GM12873 (cell line): ENCODE measurements around the gene SNX9.

Experiments
- CTCF ChIP-seq: IDR thresholded peaks from 2 replicates; pipeline ENCODE4 v1.5.1; 2012; ENCODE audit warnings: low read depth, mild to moderate bottlenecking, moderate library complexity, low read length, control low read depth; ENCODE audit not compliant: insufficient read depth; ENCODE audit errors: missing control alignments

SNX9 gene

GRCh38 chr6:157823001-157823527 lies at the start of gene SNX9:
Gene SNX9, plus strand, starts transcription at chr6:157823246. Its CDS starts 189 bp downstream, at chr6:157823435.
- no peak for TF ChIP-seq CTCF

- TF ChIP-seq CTCF, result no peak
Measured at GRCh38 chr6:157773248-157773773, 49.7 kb upstream of the SNX9 start.

GRCh38 chr6:157774153-157775135 lies 48.6 kb upstream of the SNX9 start:
- no peak for TF ChIP-seq CTCF

GRCh38 chr6:157775376-157775775 lies 47.7 kb upstream of the SNX9 start:
- TF ChIP-seq CTCF, result no peak

GRCh38 chr6:157777344-157777743 lies 45.7 kb upstream of the SNX9 start:
- TF ChIP-seq CTCF, result no peak

GRCh38 chr6:157778719-157779118 lies 44.3 kb upstream of the SNX9 start:
- TF ChIP-seq CTCF, result no peak
